Right lobe of liver (tissue), 4 donors: Measurements from ENCODE around the gene MRC2.

Experiments
- CTCF ChIP-seq, 4 donors: fragments of 200-600 bp in 3 of 4; fragments of 450-650 bp in 1 of 4; IDR thresholded peaks; one replicate each; pipeline versions ENCODE4 v1.5.1 to v1.8.0; 2016 to 2022; ENCODE audit warnings: antibody characterized with exemption in 4 of 4, mild to moderate bottlenecking in 2 of 4
- POLR2A ChIP-seq: fragments of 450-650 bp; IDR thresholded peaks from one replicate; pipeline ENCODE4 v1.6.1; 2017; ENCODE audit warnings: antibody characterized with exemption, mild to moderate bottlenecking
- donor health status: DM: no; HTN: no; CAD: no.
- donor health status: DM: no; HTN: no; CAD: no.
- donor health status: DM: no; HTN: yes; CAD: no.

GRCh38 chr17:62696256-62696655 is 68.8 kb downstream of the MRC2 start:
- TF ChIP-seq POLR2A (no peak), CTCF (IDR thresholded peaks at IDR 0.05) (no peak)
